ENCODE data around the gene DUSP10. TPM values are rescaled to one million over a fixed set of nuclear protein-coding genes. Genes with fewer than 3 reads are reported as not detected.
A peak's percentile ranks its signal among the peaks of the same experiment; 100 is the strongest.

DUSP10 gene
- total RNA-seq, 6 experiments from 2014 or later = 30.5 to 48.9 (median 43.8) TPM

- DNase-seq = no peak
- Mint-ChIP-seq H3K36me3 (ENCODE audit: low read depth) (peaks cover 5% of the 10 kb centered on the region; the same call in 1 of the 2 replicates), H3K27ac (no peak overlapping the region), H3K4me3 (no peak overlapping the region), H3K4me1 (ENCODE audit: low read depth) (peaks cover 18% of the 10 kb centered on the region), H3K9me3 (no peaks in the 10 kb centered on the region), H3K27me3 (ENCODE audit: insufficient read depth) (no peaks in the 10 kb centered on the region)
- no peak for TF ChIP-seq CTCF (IDR thresholded peaks at IDR 0.05)
Observed at GRCh38 chr1:221739677-221740025, 2.2 kb downstream of the DUSP10 start.

- peaks cover 6% of the 10 kb centered on the region for H3K36me3 Mint-ChIP-seq (ENCODE audit: low read depth)
- H3K9me3 Mint-ChIP-seq = no peaks in the 10 kb centered on the region
- no peaks in the 10 kb centered on the region for H3K27me3 Mint-ChIP-seq (ENCODE audit: insufficient read depth)
- no peak for DNase-seq
- H3K4me3 Mint-ChIP-seq = no peak overlapping the region
- H3K4me1 Mint-ChIP-seq (ENCODE audit: low read depth) = peaks cover 21% of the 10 kb centered on the region
- TF ChIP-seq CTCF (IDR thresholded peaks at IDR 0.05) = no peak
- no peak overlapping the region for H3K27ac Mint-ChIP-seq
Observed at GRCh38 chr1:221739018-221739676, 2.7 kb downstream of the DUSP10 start.

GRCh38 chr1:221736714-221737113 lies 5.2 kb downstream of the DUSP10 start:
- Mint-ChIP-seq H3K27ac (peak overlapping the region; percentile 7; the same call in 1 of the 2 replicates), H3K36me3 (ENCODE audit: low read depth) (peaks cover 27% of the 10 kb centered on the region), H3K9me3 (no peaks in the 10 kb centered on the region), H3K4me3 (peak overlapping the region; percentile 47; the same call in 1 of the 2 replicates), H3K27me3 (ENCODE audit: insufficient read depth) (no peaks in the 10 kb centered on the region), H3K4me1 (ENCODE audit: low read depth) (peaks cover 36% of the 10 kb centered on the region)
- no peak for DNase-seq
- no peak for TF ChIP-seq CTCF (IDR thresholded peaks at IDR 0.05)

GRCh38 chr1:221735999-221736398 lies 5.9 kb downstream of the DUSP10 start:
- Mint-ChIP-seq H3K4me1 (ENCODE audit: low read depth) (peaks cover 40% of the 10 kb centered on the region), H3K4me3 (peak overlapping the region; percentile 47), H3K9me3 (no peaks in the 10 kb centered on the region), H3K27me3 (ENCODE audit: insufficient read depth) (no peaks in the 10 kb centered on the region), H3K27ac (peak overlapping the region; percentile 24; the same call in 1 of the 2 replicates), H3K36me3 (ENCODE audit: low read depth) (peaks cover 29% of the 10 kb centered on the region)
- no peak for DNase-seq
- no peak for TF ChIP-seq CTCF (IDR thresholded peaks at IDR 0.05)

- peak overlapping the region; percentile 22; the same call in 1 of the 2 replicates for H3K4me3 Mint-ChIP-seq
- peaks cover 34% of the 10 kb centered on the region for H3K36me3 Mint-ChIP-seq (ENCODE audit: low read depth)
- no peak for DNase-seq
- H3K27me3 Mint-ChIP-seq (ENCODE audit: insufficient read depth) = no peaks in the 10 kb centered on the region
- no peak for TF ChIP-seq CTCF (IDR thresholded peaks at IDR 0.05)
- H3K27ac Mint-ChIP-seq = peak overlapping the region; percentile 6
- no peaks in the 10 kb centered on the region for H3K9me3 Mint-ChIP-seq
- H3K4me1 Mint-ChIP-seq (ENCODE audit: low read depth) = peaks cover 58% of the 10 kb centered on the region
Observed at GRCh38 chr1:221734187-221734586, 7.7 kb downstream of the DUSP10 start.
